AG09319 (cell line): ENCODE data around the gene ANGEL1.

Source experiments
- DNase-seq: peaks from one replicate; pipeline ENCODE4 v3.0.0-alpha.2; 2010; ENCODE audit warnings: low read depth; ENCODE audit errors: extremely low read depth
- TF ChIP-seq, protein P1 (sequence below): IDR thresholded peaks from 2 replicates; pipeline ENCODE4 v1.5.1; 2011; ENCODE audit warnings: low read depth, mild to moderate bottlenecking, inconsistent platforms, low read length, moderate library complexity

Gene ANGEL1

DNA sequence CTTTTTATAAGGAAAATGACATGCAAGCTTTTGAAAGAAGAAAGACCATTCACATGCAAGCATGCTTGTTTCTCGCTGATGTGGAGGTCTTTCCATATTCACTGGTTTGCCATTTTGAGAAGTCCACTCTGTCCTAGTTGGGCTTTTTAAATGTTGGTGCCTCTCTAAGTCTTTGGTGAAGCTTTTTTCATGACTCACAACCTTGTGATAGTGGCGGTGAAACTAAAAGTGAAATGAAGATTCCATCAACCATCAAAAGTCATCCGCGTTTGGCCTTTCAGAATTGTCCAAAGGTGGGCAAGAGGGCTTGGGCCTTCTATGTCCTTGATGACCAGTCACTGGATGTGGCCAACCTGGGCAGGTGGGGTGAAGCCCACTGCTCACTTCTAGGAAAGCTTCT lies 17.9 kb upstream of the ANGEL1 start:
- no peak for DNase-seq
- TF ChIP-seq, protein P1, sequence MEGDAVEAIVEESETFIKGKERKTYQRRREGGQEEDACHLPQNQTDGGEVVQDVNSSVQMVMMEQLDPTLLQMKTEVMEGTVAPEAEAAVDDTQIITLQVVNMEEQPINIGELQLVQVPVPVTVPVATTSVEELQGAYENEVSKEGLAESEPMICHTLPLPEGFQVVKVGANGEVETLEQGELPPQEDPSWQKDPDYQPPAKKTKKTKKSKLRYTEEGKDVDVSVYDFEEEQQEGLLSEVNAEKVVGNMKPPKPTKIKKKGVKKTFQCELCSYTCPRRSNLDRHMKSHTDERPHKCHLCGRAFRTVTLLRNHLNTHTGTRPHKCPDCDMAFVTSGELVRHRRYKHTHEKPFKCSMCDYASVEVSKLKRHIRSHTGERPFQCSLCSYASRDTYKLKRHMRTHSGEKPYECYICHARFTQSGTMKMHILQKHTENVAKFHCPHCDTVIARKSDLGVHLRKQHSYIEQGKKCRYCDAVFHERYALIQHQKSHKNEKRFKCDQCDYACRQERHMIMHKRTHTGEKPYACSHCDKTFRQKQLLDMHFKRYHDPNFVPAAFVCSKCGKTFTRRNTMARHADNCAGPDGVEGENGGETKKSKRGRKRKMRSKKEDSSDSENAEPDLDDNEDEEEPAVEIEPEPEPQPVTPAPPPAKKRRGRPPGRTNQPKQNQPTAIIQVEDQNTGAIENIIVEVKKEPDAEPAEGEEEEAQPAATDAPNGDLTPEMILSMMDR = no peak

DNA sequence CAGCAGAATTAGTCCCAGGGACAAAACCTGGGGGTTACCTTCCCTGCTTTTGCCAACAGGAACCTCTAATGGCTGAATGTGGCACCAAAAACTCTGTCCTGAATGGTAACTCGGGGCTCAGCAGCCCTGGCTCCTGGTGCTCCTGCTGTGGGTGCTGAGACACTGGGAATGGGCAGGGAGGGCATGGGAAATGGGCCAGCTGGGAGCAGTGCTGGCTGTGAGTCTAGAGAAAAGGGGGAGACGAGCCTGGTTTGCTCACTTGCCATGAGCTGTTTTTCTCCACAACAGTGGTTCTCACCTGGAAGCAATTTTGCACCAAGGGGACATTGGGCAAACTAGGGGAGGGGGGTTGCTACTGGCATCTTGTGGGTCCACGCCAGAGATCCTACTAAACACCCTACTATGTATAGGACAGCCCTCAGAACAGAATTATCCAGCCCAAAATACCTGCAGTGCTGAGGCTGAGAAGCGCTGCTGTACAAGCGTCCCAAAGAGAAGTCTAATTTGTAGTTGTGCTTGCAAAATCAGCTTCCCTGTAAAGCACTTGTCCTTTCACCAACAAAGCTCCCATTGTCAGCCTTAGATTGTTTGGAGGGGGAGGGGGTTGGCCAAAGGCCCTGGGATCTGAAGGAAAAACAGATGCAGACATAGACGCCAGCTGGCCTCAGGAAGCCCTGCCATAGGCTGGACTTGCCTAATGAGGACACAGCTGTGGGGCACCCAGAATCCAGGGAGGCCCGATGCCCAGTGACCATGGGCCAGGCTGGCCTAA lies 17.2 kb upstream of the ANGEL1 start:
- TF ChIP-seq, protein P1 = no peak
- no peak for DNase-seq

DNA sequence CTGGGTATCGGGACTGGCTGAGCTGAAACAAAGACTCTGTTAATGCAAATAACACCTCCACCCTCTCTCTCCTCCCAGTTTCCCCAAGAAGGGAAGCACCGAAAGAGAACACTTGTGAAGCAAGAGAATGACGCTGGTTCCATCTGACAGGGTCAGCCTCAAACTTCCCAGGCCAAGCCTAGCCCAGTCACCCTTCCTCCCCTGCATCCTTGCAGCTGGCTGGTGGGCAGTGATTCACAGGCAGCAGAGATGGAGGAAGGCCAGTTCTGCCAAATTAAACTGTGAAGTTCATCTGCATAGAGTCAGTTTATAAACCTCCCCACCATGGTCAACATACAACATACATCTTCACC lies 16.3 kb upstream of the ANGEL1 start:
- TF ChIP-seq, protein P1 = no peak
- DNase-seq = no peak

- no peak for DNase-seq
- TF ChIP-seq, protein P1 = no peak
Observed at GRCh38 chr14:76828339-76829012, 15.8 kb upstream of the ANGEL1 start.

DNA sequence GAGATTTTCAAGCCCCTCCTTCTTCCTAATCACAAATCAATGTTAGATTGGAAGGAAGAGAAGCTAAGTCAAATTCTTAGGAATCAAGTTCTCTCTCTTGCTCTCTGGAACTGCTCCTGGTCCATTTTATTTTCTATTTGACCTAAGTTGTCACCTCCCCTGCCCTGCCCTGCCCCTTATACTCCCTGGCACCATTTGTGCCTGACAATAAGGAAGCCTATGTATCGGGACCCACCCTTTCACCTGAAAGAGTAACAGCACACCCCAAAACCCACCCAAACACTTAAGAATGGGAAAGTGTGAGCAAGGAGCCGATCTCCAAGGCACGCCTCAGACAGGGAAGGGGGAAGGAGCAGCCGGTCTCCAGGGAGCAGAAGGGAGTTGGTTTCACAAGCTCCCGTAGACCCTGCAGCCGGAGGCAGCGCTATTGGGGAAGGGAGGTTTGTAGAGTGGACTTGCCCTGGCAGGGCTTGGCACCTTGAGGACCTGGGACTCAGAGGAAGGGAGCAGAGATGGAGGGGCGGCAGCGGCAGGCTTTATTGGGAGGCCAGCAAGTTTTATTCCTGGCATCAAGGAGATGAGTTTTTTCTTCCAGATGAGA lies 15.1 kb upstream of the ANGEL1 start:
- TF ChIP-seq, protein P1 = no peak
- DNase-seq = no peak

DNA sequence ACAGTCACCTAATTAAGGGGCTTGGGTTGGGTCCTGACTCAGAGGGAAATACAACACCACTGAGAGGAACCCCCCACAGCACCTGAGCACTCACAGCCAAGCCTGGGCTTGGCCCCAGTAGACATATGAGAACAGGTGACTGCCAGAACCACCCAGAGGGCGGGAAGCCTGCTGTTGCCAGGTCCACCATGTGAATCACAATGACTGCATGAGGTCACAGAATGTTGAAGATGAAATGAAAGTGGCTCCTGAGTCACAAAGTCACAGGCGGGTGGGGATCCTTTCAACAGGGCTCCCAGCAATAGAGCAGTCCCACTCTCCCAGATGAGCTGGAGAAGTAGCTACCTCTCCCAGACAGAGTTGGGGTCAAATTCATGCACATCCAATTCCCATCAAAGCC lies 13.4 kb upstream of the ANGEL1 start, which contains the start of gene LRRC74A:
Gene LRRC74A (plus strand): TSS at position 287 of the 400 bp plus-strand sequence. CDS start 290 bp downstream, outside the sequence.
- DNase-seq = no peak

More for the DNA sequence above, 13.4 kb upstream of the ANGEL1 start, which contains the start of gene LRRC74A:
- TF ChIP-seq, protein P1 = no peak
